OCI-LY7 (cell line): Measurements from ENCODE around the gene SCLT1. TPM values are rescaled to one million over a fixed set of nuclear protein-coding genes. Genes with fewer than 3 reads are reported as not detected.
A peak's percentile ranks its signal among the peaks of the same experiment; 100 is the strongest.
"Not testable (repeated sequence)": the region's sequence is repeated elsewhere in the genome, so short reads cannot be mapped to it uniquely, and the experiment has no call there.

Experiments
- BruUV-seq: library from RNA; stranded (reverse); fragments of 400-500 nt; replicated peaks from 2 replicates; lab custom pipeline; 2021; lab: Mats Ljungman, UMichigan
- CTCF ChIA-PET: fragments of 300-600 bp; sonication (Branson Sonifier 250); formaldehyde crosslinking; loops from one replicate; lab custom pipeline; 2022; ENCODE audit warnings: antibody characterized with exemption; ENCODE audit not compliant: unreplicated experiment; lab: Charles Lee
- POLR2A ChIA-PET: fragments of 300-600 bp; sonication (Branson Sonifier 250); formaldehyde crosslinking; loops from one replicate; lab custom pipeline; 2022; ENCODE audit warnings: antibody characterized with exemption; lab: Charles Lee
- DNase-seq: peaks from one replicate; pipeline ENCODE4 v3.0.0-alpha.2; 2015; ENCODE audit warnings: low spot score
- H2AFZ ChIP-seq: fragments of 200-600 bp; sonication (generic), shearing (Covaris generic); 2 replicates; pipeline ENCODE4 v1.6.1; 2014; ENCODE audit warnings: mild to moderate bottlenecking, antibody characterized with exemption, low read length, moderate library complexity
- H3K27ac ChIP-seq: fragments of 200-600 bp; sonication (generic); 2 replicates; pipeline ENCODE4 v1.5.1; 2014; ENCODE audit warnings: mixed run types, low read depth, mild to moderate bottlenecking, moderate library complexity, low read length, inconsistent platforms; ENCODE audit not compliant: poor library complexity, severe bottlenecking
- H3K36me3 ChIP-seq: fragments of 200-600 bp; sonication (generic); 2 replicates; pipeline ENCODE4 v1.6.1; 2014; ENCODE audit warnings: mild to moderate bottlenecking, antibody characterized with exemption, low read length, moderate library complexity, mixed read lengths; ENCODE audit not compliant: insufficient read depth
- H3K4me1 ChIP-seq: fragments of 200-600 bp; sonication (generic); 2 replicates; pipeline ENCODE4 v1.5.1; 2014; ENCODE audit warnings: mild to moderate bottlenecking, low read length; ENCODE audit not compliant: insufficient read depth, poor library complexity, severe bottlenecking
- H3K4me2 ChIP-seq: fragments of 200-600 bp; sonication (generic); 2 replicates; pipeline ENCODE4 v1.6.1; 2014; ENCODE audit warnings: mild to moderate bottlenecking, low read length
- H3K4me3 ChIP-seq: fragments of 200-600 bp; sonication (generic); 2 replicates; pipeline ENCODE4 v1.5.1; 2014; ENCODE audit warnings: mild to moderate bottlenecking, low read depth, low read length; ENCODE audit not compliant: poor library complexity, severe bottlenecking
- H3K79me2 ChIP-seq: fragments of 200-600 bp; sonication (generic); 2 replicates; pipeline ENCODE4 v1.6.1; 2016; ENCODE audit warnings: low read depth, mild to moderate bottlenecking, low read length, moderate library complexity, mixed read lengths; ENCODE audit not compliant: insufficient read depth
- H3K9me2 ChIP-seq: fragments of 200-600 bp; sonication (generic); 2 replicates; pipeline ENCODE4 v1.6.1; 2016; ENCODE audit warnings: mild to moderate bottlenecking, low read length, mixed read lengths; ENCODE audit not compliant: insufficient read depth
- H3K9me3 ChIP-seq: fragments of 200-600 bp; sonication (generic); 2 replicates; pipeline ENCODE4 v1.6.1; 2014; ENCODE audit warnings: mild to moderate bottlenecking, mixed run types, low read length, mixed read lengths
- H4K20me1 ChIP-seq: fragments of 200-600 bp; sonication (generic); 2 replicates; pipeline ENCODE4 v1.6.1; 2014; ENCODE audit warnings: mild to moderate bottlenecking, antibody characterized with exemption, low read length, moderate library complexity, mixed read lengths; ENCODE audit not compliant: insufficient read depth
- EZH2phosphoT487 ChIP-seq: fragments of 200-600 bp; sonication (generic); IDR thresholded peaks from 2 replicates; pipeline ENCODE4 v1.6.1; 2018; ENCODE audit warnings: low read depth, borderline replicate concordance, mild to moderate bottlenecking, mixed run types, antibody characterized with exemption, low read length, moderate library complexity, mixed read lengths
- intact Hi-C: fragments of 100-400 bp; cut with micrococcal nuclease; formaldehyde crosslinking; loops from one replicate; pipeline ENCODE4 v1.10.0; 2022; ENCODE audit not compliant: unreplicated experiment
- total RNA-seq, 2 experiments: library from RNA; depleted of rRNA in 1 of 2; stranded (reverse); fragments of >200 nt in 1 of 2; shearing (Covaris generic) in 1 of 2; gene quantifications; 2 replicates each; pipeline ENCODE4 v1.2.3, GENCODE V29; 2014 to 2022
- TF ChIP-seq, protein P1 (sequence below): fragments of 200-600 bp; sonication (generic); conservative IDR thresholded peaks from 2 replicates; pipeline ENCODE4 v1.5.1; 2014; ENCODE audit warnings: mild to moderate bottlenecking, antibody characterized with exemption, low read length, moderate library complexity, mixed read lengths

Gene SCLT1
- total RNA-seq, 2 experiments from 2014 or later = 36.9 to 42.0 TPM

DNA sequence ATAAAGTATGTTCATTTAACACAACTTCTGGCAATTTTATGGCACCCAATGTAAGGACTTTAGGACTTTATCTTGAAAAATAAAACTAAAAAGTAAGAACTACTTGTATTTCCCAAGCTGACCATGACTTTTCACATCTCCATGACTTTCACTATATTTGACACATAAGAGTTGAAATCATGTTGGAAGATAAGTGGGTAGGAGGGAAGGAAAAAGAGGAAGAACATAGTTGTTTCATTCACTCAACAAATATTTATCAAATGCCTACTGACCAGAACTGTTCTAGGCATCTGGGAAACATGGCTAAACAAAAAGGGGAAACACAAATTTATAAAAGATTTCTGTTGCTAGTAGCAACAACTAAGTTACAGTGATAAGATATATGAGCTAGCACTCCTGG lies 16.0 kb downstream of the SCLT1 start:
- ChIA-PET CTCF (no interaction called here), POLR2A (interaction anchor here (0.5 to 2.5 kb wide), 8 partner anchors 13 to 275 kb away, joined by 3 to 9 read pairs (median 4); partner anchors contain the start of gene SCLT1)
- no peak for DNase-seq
- Histone ChIP-seq H3K4me3 (no peak overlapping the region), H3K36me3 (peaks cover 94% of the 10 kb centered on the region), H3K79me2 (peaks cover 16% of the 10 kb centered on the region; the same call in 1 of the 2 replicates), H3K4me1 (no peaks in the 10 kb centered on the region), H3K9me3 (peaks cover 25% of the 10 kb centered on the region; the same call in 1 of the 2 replicates), H2AFZ (no peak overlapping the region), H3K4me2 (no peak overlapping the region), H3K9me2 (no peaks in the 10 kb centered on the region), H4K20me1 (no peaks in the 10 kb centered on the region), H3K27ac (no peak overlapping the region)
- intact Hi-C loops = no loop called here
- TF ChIP-seq EZH2phosphoT487 = no peak
- no TSS peak for BruUV-seq

DNA sequence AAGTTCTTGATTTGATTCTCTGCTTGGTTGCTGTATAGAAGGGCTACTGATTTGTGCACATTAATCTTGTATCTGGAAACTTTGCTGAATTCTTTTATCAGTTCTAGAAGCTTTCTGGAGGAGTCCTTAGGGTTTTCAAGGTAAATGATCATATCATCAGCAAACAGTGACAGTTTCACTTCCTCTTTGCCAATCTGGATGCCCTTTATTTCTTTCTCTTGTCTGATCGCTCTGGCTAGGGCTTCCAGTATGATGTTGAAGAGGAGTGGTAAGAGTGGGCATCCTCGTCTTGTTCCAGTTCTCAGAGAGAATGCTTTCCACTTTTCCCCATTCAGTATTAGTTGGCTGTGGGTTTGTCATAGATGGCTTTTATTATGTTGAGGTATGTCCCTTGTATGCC lies 23.8 kb downstream of the SCLT1 start:
- intact Hi-C loops, H2AFZ ChIP-seq, CTCF ChIA-PET, POLR2A ChIA-PET, H3K27ac ChIP-seq, H3K4me2 ChIP-seq, BruUV-seq, H4K20me1 ChIP-seq, H3K4me3 ChIP-seq, H3K4me1 ChIP-seq, H3K9me2 ChIP-seq: not testable (repeated sequence)
- peaks cover 16% of the 10 kb centered on the region; the same call in 1 of the 2 replicates for H3K79me2 ChIP-seq
- H3K36me3 ChIP-seq = peaks cover 42% of the 10 kb centered on the region
- peaks cover 37% of the 10 kb centered on the region for H3K9me3 ChIP-seq
- DNase-seq = peak; percentile 46

DNA sequence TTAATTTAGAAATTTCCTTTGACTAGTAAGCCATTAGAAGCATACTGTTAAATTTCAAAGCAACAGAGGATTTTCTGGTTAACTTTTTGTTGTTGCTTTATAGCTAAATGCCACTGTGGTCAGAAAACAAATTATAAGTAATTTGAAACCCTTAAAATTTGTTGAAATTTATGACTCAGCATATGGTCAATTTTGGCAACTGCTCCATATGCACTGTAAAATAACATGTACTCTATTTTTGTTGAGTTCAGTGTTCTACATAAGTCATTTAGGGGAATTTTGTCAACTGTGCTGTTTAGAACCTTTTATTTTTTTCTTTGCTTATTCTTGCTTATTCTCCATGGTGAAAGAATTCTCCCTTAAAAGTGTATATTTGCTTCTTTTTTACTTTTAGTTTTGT lies 28.6 kb downstream of the SCLT1 start:
- H3K36me3 ChIP-seq = peaks cover 51% of the 10 kb centered on the region
- no TSS peak for BruUV-seq
- CTCF ChIA-PET = no interaction called here

More for the DNA sequence above, 28.6 kb downstream of the SCLT1 start:
- intact Hi-C loops = no loop called here
- TF ChIP-seq, protein P1, sequence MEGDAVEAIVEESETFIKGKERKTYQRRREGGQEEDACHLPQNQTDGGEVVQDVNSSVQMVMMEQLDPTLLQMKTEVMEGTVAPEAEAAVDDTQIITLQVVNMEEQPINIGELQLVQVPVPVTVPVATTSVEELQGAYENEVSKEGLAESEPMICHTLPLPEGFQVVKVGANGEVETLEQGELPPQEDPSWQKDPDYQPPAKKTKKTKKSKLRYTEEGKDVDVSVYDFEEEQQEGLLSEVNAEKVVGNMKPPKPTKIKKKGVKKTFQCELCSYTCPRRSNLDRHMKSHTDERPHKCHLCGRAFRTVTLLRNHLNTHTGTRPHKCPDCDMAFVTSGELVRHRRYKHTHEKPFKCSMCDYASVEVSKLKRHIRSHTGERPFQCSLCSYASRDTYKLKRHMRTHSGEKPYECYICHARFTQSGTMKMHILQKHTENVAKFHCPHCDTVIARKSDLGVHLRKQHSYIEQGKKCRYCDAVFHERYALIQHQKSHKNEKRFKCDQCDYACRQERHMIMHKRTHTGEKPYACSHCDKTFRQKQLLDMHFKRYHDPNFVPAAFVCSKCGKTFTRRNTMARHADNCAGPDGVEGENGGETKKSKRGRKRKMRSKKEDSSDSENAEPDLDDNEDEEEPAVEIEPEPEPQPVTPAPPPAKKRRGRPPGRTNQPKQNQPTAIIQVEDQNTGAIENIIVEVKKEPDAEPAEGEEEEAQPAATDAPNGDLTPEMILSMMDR = no peak
- TF ChIP-seq EZH2phosphoT487 = no peak
- no peak overlapping the region for H3K4me2 ChIP-seq
- H3K4me3 ChIP-seq = no peak overlapping the region
- no peak overlapping the region for H2AFZ ChIP-seq
- no peaks in the 10 kb centered on the region for H4K20me1 ChIP-seq
- POLR2A ChIA-PET = interaction anchor here (1.7 to 2.0 kb wide), 3 partner anchors 10 to 23 kb away, joined by 4 to 6 read pairs (median 4); no protein-coding TSS in a partner anchor
- H3K4me1 ChIP-seq = peaks cover 2% of the 10 kb centered on the region
- no peaks in the 10 kb centered on the region for H3K9me2 ChIP-seq
- H3K9me3 ChIP-seq = peaks cover 46% of the 10 kb centered on the region
- H3K27ac ChIP-seq = no peak overlapping the region
- H3K79me2 ChIP-seq = peaks cover 16% of the 10 kb centered on the region; the same call in 1 of the 2 replicates
- DNase-seq = no peak
